K562 (cell line): Measurements from ENCODE around the gene CSNK1G3. TPM values are rescaled to one million over a fixed set of nuclear protein-coding genes. Genes with fewer than 3 reads are reported as not detected.

Experiments used
- CBFA2T2 ChIP-seq: fragments of 450-650 bp; conservative IDR thresholded peaks from 2 replicates; pipeline ENCODE4 v1.6.1; 2017; ENCODE audit warnings: mild to moderate bottlenecking
- CBX3 ChIP-seq, 2 experiments: IDR thresholded peaks; 1 replicate in 1 of 2; 2 replicates in 1 of 2; pipeline ENCODE4 v1.6.1; 2012; ENCODE audit warnings: inconsistent platforms in 2 of 2, low read length in 2 of 2, borderline replicate concordance in 1 of 2, control low read depth in 1 of 2
- CTBP1 ChIP-seq: fragments of 450-650 bp; IDR thresholded peaks from 2 replicates; pipeline ENCODE4 v1.6.1; 2016; ENCODE audit warnings: borderline replicate concordance
- FOXP1 ChIP-seq: sonication (generic); formaldehyde crosslinking; IDR thresholded peaks from 2 replicates; pipeline ENCODE4 v1.8.0; 2022; ENCODE audit warnings: mild to moderate bottlenecking, missing genetic modification reagents
- HLTF ChIP-seq: fragments of 450-650 bp; IDR thresholded peaks from 2 replicates; pipeline ENCODE4 v1.6.1; 2016
- HNRNPL ChIP-seq: fragments of 200-400 bp; formaldehyde crosslinking; IDR thresholded peaks from 2 replicates; pipeline ENCODE4 v1.6.1; 2017; ENCODE audit warnings: low read depth, mild to moderate bottlenecking, low read length
- KLF10 ChIP-seq: fragments of 250-450 bp; sonication (Bioruptor Pico); IDR thresholded peaks from 2 replicates; pipeline ENCODE4 v1.6.1; 2021; ENCODE audit warnings: matching md5 sums
- LCOR ChIP-seq: sonication (generic); formaldehyde crosslinking; IDR thresholded peaks from 2 replicates; pipeline ENCODE4 v1.8.0; 2022; ENCODE audit warnings: mild to moderate bottlenecking, missing genetic modification reagents
- LEF1 ChIP-seq: fragments of 450-650 bp; IDR thresholded peaks from 2 replicates; pipeline ENCODE4 v1.6.1; 2016; ENCODE audit warnings: mild to moderate bottlenecking
- RAD51 ChIP-seq: fragments of 450-650 bp; IDR thresholded peaks from 2 replicates; pipeline ENCODE4 v1.7.1; 2016; ENCODE audit warnings: low read depth, mild to moderate bottlenecking, borderline replicate concordance
- RB1 ChIP-seq: fragments of 450-650 bp; IDR thresholded peaks from 2 replicates; pipeline ENCODE4 v1.6.1; 2017; ENCODE audit warnings: low read depth, mild to moderate bottlenecking
- SNRNP70 ChIP-seq: fragments of 200-400 bp; formaldehyde crosslinking; optimal IDR thresholded peaks from 2 replicates; pipeline ENCODE3; 2017; ENCODE audit warnings: low read depth, low read length
- SRSF7 ChIP-seq: fragments of 200-400 bp; formaldehyde crosslinking; optimal IDR thresholded peaks from 2 replicates; pipeline ENCODE3; 2017; ENCODE audit warnings: mild to moderate bottlenecking, low read depth, low read length
- TRIM24 ChIP-seq, 2 experiments: fragments of 450-650 bp; IDR thresholded peaks; 2 replicates each; pipeline ENCODE4 v1.6.1; 2016
- TRIM28 ChIP-seq: fragments of 450-650 bp; IDR thresholded peaks from 2 replicates; pipeline ENCODE4 v1.6.1; 2017
- ZBTB17 ChIP-seq: fragments of 450-650 bp; formaldehyde crosslinking; IDR thresholded peaks from 2 replicates; pipeline ENCODE4 v1.4.0; 2020; ENCODE audit warnings: mild to moderate bottlenecking
- ZFP1 ChIP-seq: fragments of 450-650 bp; formaldehyde crosslinking; IDR thresholded peaks from 2 replicates; pipeline ENCODE4 v1.4.0; 2020; ENCODE audit warnings: mild to moderate bottlenecking, mixed read lengths
- ZFPM2 ChIP-seq: fragments of 250-450 bp; sonication (Bioruptor Pico); IDR thresholded peaks from 2 replicates; pipeline ENCODE4 v1.5.1; 2022; ENCODE audit warnings: mild to moderate bottlenecking
- ZNF584 ChIP-seq: fragments of 200-800 bp; sonication (Bioruptor generic); IDR thresholded peaks from 2 replicates; pipeline ENCODE4 v1.6.1; 2016; ENCODE audit warnings: low read depth, mild to moderate bottlenecking, missing genetic modification characterization, missing compliant biosample characterization
- polyA plus RNA-seq, 8 experiments: library from polyadenylated mRNA; depleted of rRNA in 4 of 8; stranded (reverse) in 5 of 8; unstranded in 3 of 8; fragments of >200 nt; fragmentation: Nextera tagmentation in 2 of 8; fragmentation: Illumina TruSeq in 1 of 8; extraction: Ambion mirVana in 2 of 8; extraction: Trizol in 1 of 8; gene quantifications; 2 replicates each; pipeline versions ENCODE4 v1.2.1 to v1.2.3, GENCODE V29; 2011 to 2014; ENCODE audit warnings: inconsistent platforms in 1 of 8, missing spikeins in 1 of 8
- total RNA-seq, 7 experiments: library from RNA; depleted of rRNA in 6 of 7; stranded (reverse); fragments of >200 nt in 6 of 7; fragmentation: Illumina TruSeq in 2 of 7; extraction: Trizol in 2 of 7; gene quantifications; 2 replicates each; pipeline versions ENCODE4 v1.2.1 to v1.2.3, GENCODE V29; 2011 to 2021; ENCODE audit warnings: low replicate concordance in 1 of 7

Gene CSNK1G3
- total and polyA plus RNA-seq, 9 of the 15 experiments (the other 6 are each of a cell fraction or from before 2014, with no cell fraction given): 8.3 to 27.6 (median 16.5) TPM

DNA sequence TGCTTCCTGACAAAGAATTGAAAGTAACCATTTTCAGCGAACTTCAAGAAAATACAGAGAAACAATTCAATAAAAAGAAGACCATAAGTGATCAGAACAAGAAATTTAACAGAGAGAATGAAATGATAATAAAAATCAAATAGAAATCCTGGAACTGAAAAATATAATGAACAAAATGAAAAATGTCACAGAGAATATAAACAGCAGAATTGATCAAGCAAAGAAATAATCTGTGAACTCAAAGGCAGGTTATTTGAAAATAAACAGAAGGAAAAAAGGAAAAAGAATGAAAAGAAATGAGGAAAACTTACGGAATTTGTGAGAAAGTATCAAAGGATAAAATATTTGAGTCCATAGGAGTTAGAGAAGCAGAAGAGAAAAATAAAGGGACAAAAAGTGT is 114.1 kb downstream of the CSNK1G3 start (continued):
- TF ChIP-seq CBX3 (IDR thresholded peaks at IDR 0.05; ENCODE audit: borderline replicate concordance in 1 of 2, low read length in 2 of 2): peak in 1 of 2 experiments; percentile 51; a peak in 1 of 3 replicates
- TF ChIP-seq TRIM24 (IDR thresholded peaks at IDR 0.05): 0 out of 4 replicates have a peak, but pooled peaks of 1 of the 2 experiments have one; percentile 19
- no peak for TF ChIP-seq ZBTB17
- no peak for TF ChIP-seq ZFPM2 (CRISPR knock-in tag)
- TF ChIP-seq HNRNPL: no peak
- no peak for TF ChIP-seq RB1
- peak; percentile 90 for TF ChIP-seq HLTF
- no peak for TF ChIP-seq CTBP1
- no peak for TF ChIP-seq RAD51
- TF ChIP-seq TRIM28: peak; percentile 90; the same call in 1 of the 2 replicates
- no peak for TF ChIP-seq ZFP1
- no peak for TF ChIP-seq LCOR (CRISPR knock-in tag)
- no peak for TF ChIP-seq KLF10 (CRISPR knock-in tag)
- no peak for TF ChIP-seq ZNF584 (CRISPR knock-in tag)
- no peak for TF ChIP-seq LEF1
- no peak for TF ChIP-seq FOXP1 (CRISPR knock-in tag)
- no peak for TF ChIP-seq CBFA2T2
- no peak for TF ChIP-seq SRSF7
- TF ChIP-seq SNRNP70: no peak
